HCT116 (cell line): ENCODE measurements around the gene KIF25. TPM values are rescaled to one million over a fixed set of nuclear protein-coding genes. Genes with fewer than 3 reads are reported as not detected.

Experiments used
- ATAC-seq: fragments of 200-7000 bp; cut with Tn5 transposase; 2 replicates; pipeline ENCODE4 v1.9.1; 2020; ENCODE audit warnings: mild to moderate bottlenecking, moderate library complexity
- BruUV-seq: library from RNA; stranded (reverse); fragments of 400-500 nt; replicated peaks from 2 replicates; lab custom pipeline; 2021; lab: Mats Ljungman, UMichigan
- CTCF ChIA-PET: fragments of 300-600 bp; sonication (Branson Sonifier 250); formaldehyde crosslinking; loops from one replicate; lab custom pipeline; 2021; ENCODE audit warnings: antibody characterized with exemption; lab: Charles Lee
- POLR2A ChIA-PET: fragments of 300-600, 350-600 bp; sonication (Branson Sonifier 250); formaldehyde crosslinking; loops from one replicate; lab custom pipeline; 2021; ENCODE audit warnings: antibody characterized with exemption; lab: Charles Lee
- RAD21 ChIA-PET, 2 experiments: fragments of 300-600 bp; sonication (Branson Sonifier 250); formaldehyde crosslinking; loops; one replicate each; lab custom pipeline; 2023; ENCODE audit warnings: low total read pairs in 2 of 2; ENCODE audit not compliant: uncharacterized antibody in 2 of 2, unreplicated experiment in 2 of 2, low non-redundant PET in 1 of 2; lab: Charles Lee
- DNase-seq: peaks from one replicate; pipeline ENCODE4 v3.0.0-alpha.2; 2010; ENCODE audit warnings: low read depth, low spot score
- H2AFZ ChIP-seq: fragments of 200-600 bp; shearing (Covaris generic), sonication (generic); 2 replicates; pipeline ENCODE4 v1.6.1; 2017; ENCODE audit warnings: low read depth, mixed run types, mixed read lengths, antibody characterized with exemption, low read length; ENCODE audit not compliant: poor library complexity, severe bottlenecking
- H3K27ac ChIP-seq: 2 replicates; pipeline ENCODE4 v1.5.1; 2012; ENCODE audit warnings: low read depth, low read length
- H3K27me3 ChIP-seq: fragments of 200-600 bp; sonication (generic); 2 replicates; pipeline ENCODE4 v1.6.1; 2016; ENCODE audit warnings: mixed run types, low read length, mixed read lengths; ENCODE audit not compliant: insufficient read depth
- H3K36me3 ChIP-seq, 2 experiments: fragments of 200-500 bp in 1 of 2; fragments of 200-600 bp in 1 of 2; sonication (Bioruptor generic) in 1 of 2; sonication (generic) in 1 of 2; 2 replicates each; pipeline versions ENCODE4 v1.5.1 to v1.6.1; 2014 to 2016; ENCODE audit warnings: low read length in 2 of 2, inconsistent platforms in 1 of 2, mixed read lengths in 1 of 2, mixed run types in 1 of 2; ENCODE audit not compliant: insufficient read depth in 2 of 2, control insufficient read depth in 1 of 2
- H3K4me1 ChIP-seq, 2 experiments: fragments of 200-600 bp in 1 of 2; sonication (generic) in 1 of 2; 2 replicates each; pipeline versions ENCODE4 v1.5.1 to v1.6.1; 2012 to 2017; ENCODE audit warnings: low read length in 2 of 2, inconsistent platforms in 1 of 2, mild to moderate bottlenecking in 1 of 2, mixed read lengths in 1 of 2, mixed run types in 1 of 2, moderate library complexity in 1 of 2; ENCODE audit not compliant: insufficient read depth in 2 of 2, control insufficient read depth in 1 of 2
- H3K4me2 ChIP-seq: fragments of 200-600 bp; sonication (generic); 2 replicates; pipeline ENCODE4 v1.6.1; 2017; ENCODE audit warnings: mixed run types, low read length, mixed read lengths
- H3K4me3 ChIP-seq, 2 experiments: fragments of 200-600 bp in 1 of 2; sonication (generic) in 1 of 2; replicated peaks in 1 of 2; 2 replicates each; pipeline ENCODE4 v1.5.1; 2011 to 2016; ENCODE audit warnings: low read length in 2 of 2, control low read depth in 1 of 2, low read depth in 1 of 2, mild to moderate bottlenecking in 1 of 2, mixed read lengths in 1 of 2, mixed run types in 1 of 2
- H3K79me2 ChIP-seq: fragments of 200-600 bp; sonication (generic); 2 replicates; pipeline ENCODE4 v1.6.1; 2017; ENCODE audit warnings: mild to moderate bottlenecking, mixed run types, low read length, moderate library complexity, mixed read lengths; ENCODE audit not compliant: insufficient read depth
- H3K9ac ChIP-seq: fragments of 200-600 bp; sonication (generic); 2 replicates; pipeline ENCODE4 v1.6.1; 2016; ENCODE audit warnings: low read length, mixed read lengths
- H3K9me2 ChIP-seq: fragments of 200-600 bp; sonication (generic), shearing (Covaris generic); 2 replicates; pipeline ENCODE4 v1.6.1; 2017; ENCODE audit warnings: mixed run types, mild to moderate bottlenecking, moderate library complexity; ENCODE audit not compliant: insufficient read depth
- H3K9me3 ChIP-seq, 2 experiments: fragments of 200-500 bp in 1 of 2; fragments of 200-600 bp in 1 of 2; sonication (Bioruptor generic) in 1 of 2; sonication (generic) in 1 of 2; 2 replicates each; pipeline ENCODE4 v1.6.1; 2014 to 2017; ENCODE audit warnings: low read length in 2 of 2, mixed read lengths in 2 of 2, inconsistent platforms in 1 of 2, low read depth in 1 of 2, mild to moderate bottlenecking in 1 of 2, mixed run types in 1 of 2, moderate library complexity in 1 of 2; ENCODE audit not compliant: control insufficient read depth in 1 of 2, insufficient read depth in 1 of 2
- H4K20me1 ChIP-seq: fragments of 200-600 bp; sonication (generic), shearing (Covaris generic); 2 replicates; pipeline ENCODE4 v1.6.1; 2017; ENCODE audit warnings: mixed run types, mild to moderate bottlenecking, moderate library complexity; ENCODE audit not compliant: insufficient read depth
- CEBPB ChIP-seq: IDR thresholded peaks from 2 replicates; pipeline ENCODE4 v1.6.1; 2012; ENCODE audit warnings: low read depth
- JUND ChIP-seq: IDR thresholded peaks from 2 replicates; pipeline ENCODE4 v1.6.1; 2012
- RAD21 ChIP-seq: IDR thresholded peaks from 2 replicates; pipeline ENCODE4 v1.6.1; 2012; ENCODE audit warnings: low read depth, mild to moderate bottlenecking
- SP1 ChIP-seq: IDR thresholded peaks from 2 replicates; pipeline ENCODE4 v1.6.1; 2012; ENCODE audit warnings: low read depth
- intact Hi-C: fragments of 100-400 bp; cut with micrococcal nuclease; formaldehyde crosslinking; loops from 2 replicates; pipeline ENCODE4 v1.10.0; 2022
- total RNA-seq: library from RNA; stranded (reverse); gene quantifications from one replicate; pipeline ENCODE4 v1.2.1, GENCODE V29; 2021; ENCODE audit not compliant: unreplicated experiment
- TF ChIP-seq, protein P1 (sequence below): IDR thresholded peaks from 2 replicates; pipeline ENCODE4 v1.6.1; 2012
- TF ChIP-seq, protein P2 (sequence below), 3 experiments: fragments of 200-600 bp in 1 of 3; sonication (generic) in 1 of 3; IDR thresholded peaks in 2 of 3; conservative IDR thresholded peaks in 1 of 3; 2 replicates each; pipeline ENCODE4 v1.5.1; 2012 to 2017; ENCODE audit warnings: low read depth in 2 of 3, low read length in 2 of 3, antibody characterized with exemption in 1 of 3, borderline replicate concordance in 1 of 3, control low read depth in 1 of 3, mild to moderate bottlenecking in 1 of 3, mixed read lengths in 1 of 3, mixed run types in 1 of 3, moderate library complexity in 1 of 3; ENCODE audit not compliant: insufficient read depth in 1 of 3

KIF25 gene
- total RNA-seq, 1 experiment from 2014 or later: not detected

DNA sequence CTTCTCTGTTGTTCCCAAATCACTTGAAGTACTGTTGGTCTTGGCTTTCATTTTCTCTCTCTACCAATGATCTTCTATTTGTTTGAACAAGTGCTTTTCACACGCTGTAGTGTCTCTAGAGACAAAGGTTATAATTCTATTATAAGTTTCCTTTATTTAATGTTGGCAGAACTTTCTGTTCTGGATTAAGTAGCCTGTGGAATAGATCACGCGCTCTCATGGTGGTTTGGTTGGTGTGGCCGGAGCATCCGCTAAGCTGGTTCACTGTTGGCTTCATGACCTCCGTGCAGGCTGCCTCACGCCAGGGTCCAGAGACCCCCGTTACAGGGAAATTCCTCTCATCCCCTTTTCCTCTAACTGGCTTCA, 30.9 kb upstream of the KIF25 start:
- no peaks in the 10 kb centered on the region for H3K4me1 ChIP-seq
- intact Hi-C loops: loop anchor here (5.0 kb wide), 1 partner anchor 464 kb away; no protein-coding TSS in a partner anchor

DNA sequence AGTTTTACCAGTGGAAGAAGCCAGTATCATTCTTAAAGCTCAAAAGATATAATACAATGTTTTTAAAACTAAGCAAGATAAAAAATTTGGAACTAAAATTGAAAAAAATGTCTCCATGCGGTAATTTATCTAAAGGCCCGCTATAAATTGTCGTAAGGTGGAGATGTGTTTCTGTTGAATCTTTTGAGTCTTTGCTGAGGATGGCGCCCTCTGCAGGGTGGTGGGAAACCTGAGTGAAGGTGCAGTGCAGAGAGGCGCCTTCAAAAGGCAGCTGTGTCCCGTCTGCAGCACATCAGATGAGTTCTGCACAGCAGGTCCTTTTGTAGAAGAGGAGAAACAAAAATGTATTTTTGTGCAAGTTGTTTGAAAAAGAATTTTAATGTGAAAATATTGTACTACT, 29.4 kb upstream of the KIF25 start:
- no peak overlapping the region for H3K4me2 ChIP-seq
- H3K9me2 ChIP-seq: no peaks in the 10 kb centered on the region
- H3K79me2 ChIP-seq: no peaks in the 10 kb centered on the region
- H2AFZ ChIP-seq: no peak overlapping the region
- no peak overlapping the region for H3K27ac ChIP-seq
- ChIA-PET RAD21 (no interaction called here), CTCF (interaction anchor here (0.6 kb wide), 1 partner anchor 483 kb away, joined by 3 read pairs; no protein-coding TSS in a partner anchor), POLR2A (no interaction called here)
- intact Hi-C loops: loop anchor here (5.0 kb wide), 1 partner anchor 466 kb away; no protein-coding TSS in a partner anchor
- H3K4me1 ChIP-seq: no peaks in the 10 kb centered on the region
- TF ChIP-seq JUND (no peak), RAD21 (peak; percentile 43), CEBPB (no peak)
- TF ChIP-seq, protein P1, sequence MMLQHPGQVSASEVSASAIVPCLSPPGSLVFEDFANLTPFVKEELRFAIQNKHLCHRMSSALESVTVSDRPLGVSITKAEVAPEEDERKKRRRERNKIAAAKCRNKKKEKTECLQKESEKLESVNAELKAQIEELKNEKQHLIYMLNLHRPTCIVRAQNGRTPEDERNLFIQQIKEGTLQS: no peak
- TF ChIP-seq, protein P2, sequence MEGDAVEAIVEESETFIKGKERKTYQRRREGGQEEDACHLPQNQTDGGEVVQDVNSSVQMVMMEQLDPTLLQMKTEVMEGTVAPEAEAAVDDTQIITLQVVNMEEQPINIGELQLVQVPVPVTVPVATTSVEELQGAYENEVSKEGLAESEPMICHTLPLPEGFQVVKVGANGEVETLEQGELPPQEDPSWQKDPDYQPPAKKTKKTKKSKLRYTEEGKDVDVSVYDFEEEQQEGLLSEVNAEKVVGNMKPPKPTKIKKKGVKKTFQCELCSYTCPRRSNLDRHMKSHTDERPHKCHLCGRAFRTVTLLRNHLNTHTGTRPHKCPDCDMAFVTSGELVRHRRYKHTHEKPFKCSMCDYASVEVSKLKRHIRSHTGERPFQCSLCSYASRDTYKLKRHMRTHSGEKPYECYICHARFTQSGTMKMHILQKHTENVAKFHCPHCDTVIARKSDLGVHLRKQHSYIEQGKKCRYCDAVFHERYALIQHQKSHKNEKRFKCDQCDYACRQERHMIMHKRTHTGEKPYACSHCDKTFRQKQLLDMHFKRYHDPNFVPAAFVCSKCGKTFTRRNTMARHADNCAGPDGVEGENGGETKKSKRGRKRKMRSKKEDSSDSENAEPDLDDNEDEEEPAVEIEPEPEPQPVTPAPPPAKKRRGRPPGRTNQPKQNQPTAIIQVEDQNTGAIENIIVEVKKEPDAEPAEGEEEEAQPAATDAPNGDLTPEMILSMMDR (IDR thresholded peaks at IDR 0.05 in 2 of 3, conservative IDR thresholded peaks at IDR 0.05 in 1 of 3; ENCODE audit: borderline replicate concordance in 1 of 3, insufficient read depth in 1 of 3, low read depth in 2 of 3, low read length in 2 of 3): peak; percentile 40 to 89 (median 82); a peak in 4 of 6 replicates
- ATAC-seq: peak; percentile 87
- no peaks in the 10 kb centered on the region for H4K20me1 ChIP-seq
- peak; percentile 16 for DNase-seq
- no peaks in the 10 kb centered on the region for H3K27me3 ChIP-seq
- H3K9me3 ChIP-seq: no peaks in the 10 kb centered on the region
- H3K9ac ChIP-seq: no peak overlapping the region
- BruUV-seq: no TSS peak
- H3K36me3 ChIP-seq: peaks cover 0 to 25% of the 10 kb centered on the region in 2 experiments; a peak in 2 of 4 replicates
- no peak overlapping the region for H3K4me3 ChIP-seq

More for the DNA sequence above, 30.9 kb upstream of the KIF25 start:
- ATAC-seq: no peak
- no TSS peak for BruUV-seq
- no peak overlapping the region for H3K4me3 ChIP-seq
- no peaks in the 10 kb centered on the region for H3K9me3 ChIP-seq
- POLR2A ChIA-PET: no interaction called here
- H3K9ac ChIP-seq: no peak overlapping the region
- H3K36me3 ChIP-seq: peaks cover 7 to 25% of the 10 kb centered on the region in 2 experiments; a peak in 3 of 4 replicates
- H3K79me2 ChIP-seq: no peaks in the 10 kb centered on the region
- H3K27ac ChIP-seq: no peak overlapping the region
- RAD21 ChIA-PET: no interaction called here
- CTCF ChIA-PET: no interaction called here
- H3K4me2 ChIP-seq: no peak overlapping the region
- TF ChIP-seq SP1: no peak
- no peaks in the 10 kb centered on the region for H3K27me3 ChIP-seq
- DNase-seq: no peak
- no peaks in the 10 kb centered on the region for H4K20me1 ChIP-seq
- no peaks in the 10 kb centered on the region for H3K9me2 ChIP-seq
- no peak overlapping the region for H2AFZ ChIP-seq
